Umbilical cord (tissue), 2 donors: ENCODE data around the gene KRTAP9-8. TPM values are rescaled to one million over a fixed set of nuclear protein-coding genes. Genes with fewer than 3 reads are reported as not detected.
"Not testable (repeated sequence)": the region's sequence is repeated elsewhere in the genome, so short reads cannot be mapped to it uniquely, and the experiment has no call there.

Source experiments
- DNase-seq: peaks from one replicate; pipeline ENCODE4 v3.0.0-alpha.2; 2015; ENCODE audit warnings: low spot score
- total RNA-seq: library from RNA; depleted of rRNA; stranded (reverse); fragments of >200 nt; gene quantifications from one replicate; pipeline ENCODE4 v1.2.3, GENCODE V29; 2014; ENCODE audit warnings: low replicate concordance; ENCODE audit not compliant: insufficient read depth

Gene KRTAP9-8, protein sequence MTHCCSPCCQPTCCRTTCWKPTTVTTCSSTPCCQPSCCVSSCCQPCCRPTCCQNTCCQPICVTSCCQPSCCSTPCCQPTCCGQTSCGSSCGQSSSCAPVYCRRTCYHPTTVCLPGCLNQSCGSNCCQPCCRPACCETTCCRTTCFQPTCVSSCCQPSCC
- not detected for total RNA-seq

DNA sequence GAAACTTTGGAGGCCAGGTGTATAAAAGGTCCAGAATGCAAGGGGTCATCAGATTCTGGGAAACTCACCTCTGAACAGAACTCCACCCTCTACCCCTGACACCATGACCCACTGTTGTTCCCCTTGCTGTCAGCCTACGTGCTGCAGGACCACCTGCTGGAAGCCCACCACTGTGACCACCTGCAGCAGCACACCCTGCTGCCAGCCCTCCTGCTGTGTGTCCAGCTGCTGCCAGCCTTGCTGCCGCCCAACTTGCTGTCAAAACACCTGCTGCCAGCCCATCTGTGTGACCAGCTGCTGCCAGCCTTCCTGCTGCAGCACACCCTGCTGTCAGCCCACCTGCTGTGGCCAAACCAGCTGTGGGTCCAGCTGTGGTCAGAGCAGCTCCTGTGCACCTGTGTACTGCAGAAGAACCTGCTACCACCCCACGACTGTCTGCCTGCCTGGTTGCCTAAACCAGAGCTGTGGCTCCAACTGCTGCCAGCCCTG, at the start of gene KRTAP9-8:
Gene KRTAP9-8, plus strand, starts transcription at position 51 of the 489 bp plus-strand sequence. Its CDS starts 53 bp downstream, at position 104.
- DNase-seq = not testable (repeated sequence)

DNA sequence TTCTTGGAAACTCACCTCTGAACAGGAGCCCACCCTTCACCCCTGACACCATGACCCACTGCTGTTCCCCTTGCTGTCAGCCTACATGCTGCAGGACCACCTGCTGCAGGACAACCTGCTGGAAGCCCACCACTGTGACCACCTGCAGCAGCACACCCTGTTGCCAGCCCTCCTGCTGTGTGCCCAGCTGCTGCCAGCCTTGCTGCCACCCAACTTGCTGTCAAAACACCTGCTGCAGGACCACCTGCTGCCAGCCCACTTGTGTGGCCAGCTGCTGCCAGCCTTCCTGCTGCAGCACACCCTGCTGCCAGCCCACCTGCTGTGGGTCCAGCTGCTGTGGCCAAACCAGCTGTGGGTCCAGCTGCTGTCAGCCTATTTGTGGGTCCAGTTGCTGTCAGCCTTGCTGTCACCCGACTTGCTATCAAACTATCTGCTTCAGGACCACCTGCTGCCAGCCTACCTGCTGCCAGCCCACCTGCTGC, 47.9 kb upstream of the KRTAP9-8 start, which contains the start of gene KRTAP9-1:
Gene KRTAP9-1, plus strand, starts transcription at position 51 of the 482 bp plus-strand sequence. Its CDS starts 0 bp downstream, at position 51.
- not testable (repeated sequence) for DNase-seq

DNA sequence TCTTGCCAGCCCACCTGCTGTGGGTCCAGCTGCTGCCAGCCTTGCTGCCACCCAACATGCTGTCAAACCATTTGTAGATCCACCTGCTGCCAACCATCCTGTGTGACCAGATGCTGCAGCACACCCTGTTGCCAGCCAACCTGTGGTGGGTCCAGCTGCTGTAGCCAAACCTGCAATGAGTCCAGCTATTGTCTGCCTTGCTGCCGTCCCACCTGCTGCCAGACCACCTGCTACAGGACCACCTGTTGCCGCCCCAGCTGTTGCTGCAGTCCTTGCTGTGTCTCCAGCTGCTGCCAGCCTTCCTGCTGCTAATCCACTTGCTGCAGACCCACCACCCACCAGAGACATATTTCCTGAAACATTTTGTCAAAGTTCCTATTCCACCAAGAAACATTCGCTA, 47.5 kb upstream of the KRTAP9-8 start:
- no peak for DNase-seq

DNA sequence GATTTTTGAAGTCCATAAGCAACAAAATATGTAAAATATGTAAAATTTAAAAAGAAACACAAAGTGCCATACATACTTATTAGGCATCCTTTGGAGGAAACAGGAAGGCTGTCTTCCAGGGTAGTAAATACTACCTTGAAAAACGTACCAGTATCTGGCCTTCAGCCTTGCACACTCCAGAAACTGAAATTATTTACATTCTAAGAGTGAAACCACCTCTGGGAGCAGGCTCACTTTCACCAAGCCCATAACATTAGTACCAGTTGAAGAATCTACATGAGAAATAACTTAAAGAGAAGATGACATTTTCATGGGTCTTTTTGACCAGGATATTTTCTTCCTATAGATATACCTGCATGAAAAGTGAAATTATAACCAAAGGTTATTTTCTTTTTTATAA, 41.7 kb upstream of the KRTAP9-8 start:
- DNase-seq = no peak

DNA sequence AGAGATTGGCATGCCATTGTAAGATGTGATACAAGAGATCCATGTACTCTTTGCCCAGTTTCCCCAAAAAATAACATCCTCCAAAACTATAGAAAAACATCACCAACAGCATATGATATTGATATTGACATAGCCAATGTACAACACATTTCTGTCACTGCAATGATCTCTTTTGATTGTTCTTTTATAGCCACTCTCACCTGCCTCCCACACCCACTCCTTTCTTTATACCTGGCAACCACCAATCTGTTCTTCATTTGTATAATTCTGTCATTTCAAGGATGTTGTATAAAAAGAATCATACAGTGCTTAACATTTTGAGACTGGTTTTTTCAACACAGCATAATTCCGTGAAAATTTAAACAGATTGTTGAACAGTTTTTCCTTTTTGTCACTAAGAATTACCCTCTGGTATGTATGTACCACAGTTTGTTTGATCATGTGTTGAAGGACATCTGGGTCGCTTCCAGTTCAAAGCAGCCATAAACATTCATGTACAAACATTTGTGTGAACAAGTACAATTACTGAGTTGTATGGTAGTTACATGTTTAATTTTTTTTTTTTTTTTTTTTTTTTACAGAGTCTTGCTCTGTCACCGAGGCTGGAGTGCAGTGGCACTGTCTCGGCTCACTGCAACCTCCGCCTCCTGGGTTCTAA, 38.2 kb upstream of the KRTAP9-8 start:
- DNase-seq = no peak

DNA sequence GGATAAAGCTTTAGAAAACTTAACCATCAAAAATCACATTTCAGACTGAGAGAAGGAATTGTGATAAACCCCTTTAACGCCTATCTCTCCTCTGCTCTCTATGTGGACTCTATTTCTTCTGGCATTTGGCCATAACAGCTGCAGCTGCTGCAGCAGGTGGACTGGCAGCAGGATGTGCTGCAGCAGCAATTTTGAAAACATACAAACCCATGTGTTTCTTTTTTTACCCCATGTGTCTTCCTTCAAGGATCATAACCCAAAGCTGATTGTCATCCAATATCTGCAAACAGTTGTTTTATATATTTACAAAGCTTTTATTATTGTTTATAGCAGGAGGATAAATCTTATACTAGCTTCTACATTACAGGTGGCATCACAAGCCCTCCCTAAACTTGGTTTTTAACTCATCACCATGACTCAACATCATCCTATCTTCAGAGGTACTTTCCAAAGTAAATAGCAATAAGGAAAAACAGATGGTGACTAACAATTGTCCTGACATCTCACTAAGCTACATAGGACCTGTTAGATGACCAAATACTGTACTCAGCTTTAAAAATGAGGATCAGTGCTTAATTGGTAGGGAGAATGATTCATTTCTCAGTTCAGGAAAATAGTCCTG, 25.8 kb upstream of the KRTAP9-8 start:
- no peak for DNase-seq

DNA sequence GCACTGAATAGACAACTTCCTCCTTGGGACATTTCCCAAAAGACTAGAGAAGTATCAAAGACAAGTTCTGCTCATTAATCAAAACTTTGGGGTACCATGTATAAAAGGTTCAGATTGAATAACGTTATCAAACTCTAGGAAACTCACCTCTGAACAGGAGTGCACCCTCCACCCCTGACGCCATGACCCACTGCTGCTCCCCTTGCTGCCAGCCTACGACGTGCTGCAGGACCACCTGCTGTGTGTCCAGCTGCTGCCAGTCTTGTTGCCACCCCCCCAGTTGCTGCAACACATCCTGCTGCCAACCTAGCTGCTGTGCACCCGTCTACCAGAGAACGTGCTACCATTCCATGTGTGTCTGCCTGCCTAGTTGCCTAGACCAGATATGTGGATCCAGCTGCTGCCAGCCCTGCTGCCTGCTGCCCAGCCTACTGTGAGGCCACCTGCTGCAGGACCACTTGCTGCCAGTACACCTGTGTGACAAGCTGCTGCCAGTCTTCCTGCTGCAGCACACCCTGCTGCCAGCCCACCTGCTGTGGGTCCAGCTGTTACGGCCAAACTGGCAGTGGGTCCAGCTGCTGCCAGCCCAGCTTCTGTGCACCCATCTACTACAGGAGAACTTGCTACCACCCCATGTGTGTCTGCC, 25.2 kb upstream of the KRTAP9-8 start:
- no peak for DNase-seq

DNA sequence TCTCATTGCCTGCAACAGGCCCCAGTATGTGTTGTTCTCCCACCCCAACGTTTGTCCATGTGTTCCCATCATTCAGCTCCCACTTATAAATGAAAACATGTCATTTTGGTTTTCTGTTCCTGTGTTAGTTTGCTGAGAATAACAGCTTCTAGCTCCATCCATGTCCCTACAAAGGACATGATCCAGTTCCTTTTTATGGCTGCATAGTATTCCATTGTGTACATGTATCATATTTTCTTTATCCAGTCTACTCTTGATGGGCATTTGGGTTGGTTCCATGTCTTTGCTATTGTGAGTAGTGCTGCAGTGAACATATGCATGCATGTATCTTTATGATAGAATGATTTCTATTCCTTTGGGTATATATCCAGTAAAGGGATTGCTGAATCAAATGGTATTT, 22.1 kb upstream of the KRTAP9-8 start:
- no peak for DNase-seq

DNA sequence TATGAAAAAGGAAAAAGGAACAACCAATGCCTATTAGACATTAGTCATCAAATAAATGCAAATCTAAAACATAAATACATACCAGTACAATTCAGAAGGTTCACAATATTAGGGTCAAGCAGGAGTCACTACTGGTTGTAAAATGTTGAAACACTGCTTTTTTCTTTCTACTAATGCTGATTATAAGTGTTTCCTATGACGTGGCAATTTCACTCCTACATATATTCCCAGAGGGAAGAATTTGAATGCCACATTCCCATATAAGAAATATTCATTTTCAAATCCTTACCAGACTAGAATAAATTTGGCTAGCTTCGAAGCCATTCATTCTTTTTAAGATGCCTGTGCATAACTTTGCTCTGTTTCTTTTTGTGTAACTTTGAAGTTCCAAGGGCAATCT, 14.0 kb upstream of the KRTAP9-8 start:
- DNase-seq = no peak

DNA sequence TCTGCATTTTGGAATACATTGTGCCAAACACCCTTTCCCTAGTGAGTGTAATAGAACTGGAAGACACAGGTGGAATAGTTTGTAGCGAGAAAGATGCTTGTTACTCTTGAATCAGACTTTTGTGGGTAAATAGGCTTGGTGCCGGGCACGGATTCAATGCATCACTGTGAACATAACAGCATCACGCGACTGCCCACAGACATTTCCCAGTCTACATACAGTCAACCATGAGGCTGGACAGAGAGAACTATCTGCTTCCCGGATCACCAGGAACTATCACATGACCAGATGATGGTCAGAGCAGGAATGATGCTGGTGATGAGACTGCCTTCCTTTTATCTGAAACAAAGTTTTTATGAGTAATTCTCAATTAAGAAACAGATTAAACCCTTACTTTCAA, 11.7 kb upstream of the KRTAP9-8 start:
- DNase-seq = no peak

DNA sequence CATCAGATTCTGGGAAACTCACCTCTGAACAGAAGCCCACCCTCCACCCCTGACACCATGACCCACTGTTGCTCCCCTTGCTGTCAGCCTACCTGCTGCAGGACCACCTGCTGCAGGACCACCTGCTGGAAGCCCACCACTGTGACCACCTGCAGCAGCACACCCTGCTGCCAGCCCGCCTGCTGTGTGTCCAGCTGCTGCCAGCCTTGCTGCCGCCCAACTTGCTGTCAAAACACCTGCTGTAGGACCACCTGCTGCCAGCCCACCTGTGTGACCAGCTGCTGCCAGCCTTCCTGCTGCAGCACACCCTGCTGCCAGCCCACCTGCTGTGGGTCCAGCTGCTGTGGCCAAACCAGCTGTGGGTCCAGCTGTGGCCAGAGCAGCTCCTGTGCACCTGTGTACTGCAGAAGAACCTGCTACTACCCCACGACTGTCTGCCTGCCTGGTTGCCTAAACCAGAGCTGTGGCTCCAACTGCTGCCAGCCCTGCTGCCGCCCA, 11.2 kb upstream of the KRTAP9-8 start, which contains the start of gene KRTAP9-2:
Gene KRTAP9-2, plus strand, starts transcription at position 51 of the 498 bp plus-strand sequence. Its CDS starts 7 bp downstream, at position 58.
- not testable (repeated sequence) for DNase-seq

DNA sequence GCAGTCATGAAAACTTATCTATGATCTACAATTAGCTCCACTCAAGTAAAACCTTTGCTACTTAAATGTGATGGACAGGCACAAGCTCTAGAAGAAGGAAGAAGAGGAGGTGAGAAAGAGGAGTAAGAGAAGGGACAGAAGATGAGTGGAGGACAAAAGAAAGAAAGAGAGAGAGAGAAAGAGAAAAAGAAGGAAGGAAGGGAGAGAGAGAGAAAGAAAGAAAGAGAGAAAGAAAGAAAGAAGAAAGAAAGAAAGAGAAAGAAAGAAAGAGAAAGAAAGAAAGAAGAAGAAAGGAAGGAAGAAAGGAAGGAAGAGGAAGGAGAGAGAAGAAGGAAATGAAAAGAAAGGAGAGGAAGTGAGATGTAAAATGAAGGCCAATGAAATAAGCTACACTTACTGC, 7.7 kb upstream of the KRTAP9-8 start:
- no peak for DNase-seq

DNA sequence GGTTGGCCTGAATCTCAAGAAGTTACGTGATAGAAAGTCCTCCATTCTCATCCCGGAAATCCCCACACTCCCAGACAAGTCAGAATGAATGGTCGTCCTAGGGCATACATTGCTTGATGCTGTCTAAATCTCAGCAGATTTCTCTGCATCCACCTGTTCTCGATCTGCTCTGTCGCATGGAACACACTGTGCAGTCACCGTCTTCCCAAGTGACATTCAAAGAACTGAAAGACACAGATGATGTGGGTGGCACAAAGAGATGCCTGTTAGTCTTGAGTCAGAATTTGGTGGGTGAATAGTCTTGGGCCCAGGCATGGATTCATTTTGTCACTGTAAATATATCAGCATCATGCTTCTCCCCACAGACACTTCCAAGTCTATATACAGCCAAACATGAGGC, 6.1 kb upstream of the KRTAP9-8 start:
- DNase-seq = no peak

DNA sequence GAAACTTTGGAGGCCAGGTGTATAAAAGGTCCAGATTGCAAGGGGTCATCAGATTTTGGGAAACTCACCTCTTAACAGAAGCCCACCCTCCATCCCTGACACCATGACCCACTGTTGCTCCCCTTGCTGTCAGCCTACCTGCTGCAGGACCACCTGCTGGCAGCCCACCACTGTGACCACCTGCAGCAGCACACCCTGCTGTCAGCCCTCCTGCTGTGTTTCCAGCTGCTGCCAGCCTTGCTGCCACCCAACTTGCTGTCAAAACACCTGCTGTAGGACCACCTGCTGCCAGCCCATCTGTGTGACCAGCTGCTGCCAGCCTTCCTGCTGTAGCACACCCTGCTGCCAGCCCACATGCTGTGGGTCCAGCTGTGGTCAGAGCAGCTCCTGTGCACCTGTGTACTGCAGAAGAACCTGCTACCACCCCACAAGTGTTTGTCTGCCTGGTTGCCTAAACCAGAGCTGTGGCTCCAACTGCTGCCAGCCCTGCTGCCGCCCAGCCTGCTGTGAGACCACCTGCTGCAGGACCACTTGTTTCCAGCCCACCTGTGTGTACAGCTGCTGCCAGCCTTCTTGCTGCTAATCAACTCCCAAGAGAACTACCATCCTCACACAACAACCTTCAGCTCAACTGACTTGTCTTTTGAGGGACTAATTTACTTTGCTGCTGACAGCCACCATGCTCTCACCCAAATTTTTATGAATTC, 5.2 kb upstream of the KRTAP9-8 start, which contains the start of gene KRTAP9-3:
Gene KRTAP9-3, plus strand, starts transcription at position 51 of the 707 bp plus-strand sequence. Its CDS starts 53 bp downstream, at position 104.
- DNase-seq = not testable (repeated sequence)

DNA sequence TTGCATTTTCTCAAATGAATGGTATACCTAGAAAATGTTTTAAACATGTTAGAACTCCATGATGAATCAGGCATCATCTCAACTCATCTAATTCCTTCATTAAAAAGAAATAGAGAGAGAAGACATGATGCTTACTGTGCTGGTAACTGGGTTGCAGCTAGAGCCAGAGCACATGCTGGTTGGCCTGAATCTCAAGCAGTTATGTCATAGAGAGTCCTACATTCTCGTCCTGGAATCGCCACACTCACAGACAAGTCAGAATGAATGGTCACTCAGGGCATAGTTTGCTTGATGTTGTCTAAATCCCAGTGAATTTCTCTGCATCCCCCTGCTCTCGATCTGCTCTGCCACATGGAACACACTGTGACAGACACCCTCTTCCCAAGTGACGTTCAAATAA, 683 bp upstream of the KRTAP9-8 start:
- not testable (repeated sequence) for DNase-seq

DNA sequence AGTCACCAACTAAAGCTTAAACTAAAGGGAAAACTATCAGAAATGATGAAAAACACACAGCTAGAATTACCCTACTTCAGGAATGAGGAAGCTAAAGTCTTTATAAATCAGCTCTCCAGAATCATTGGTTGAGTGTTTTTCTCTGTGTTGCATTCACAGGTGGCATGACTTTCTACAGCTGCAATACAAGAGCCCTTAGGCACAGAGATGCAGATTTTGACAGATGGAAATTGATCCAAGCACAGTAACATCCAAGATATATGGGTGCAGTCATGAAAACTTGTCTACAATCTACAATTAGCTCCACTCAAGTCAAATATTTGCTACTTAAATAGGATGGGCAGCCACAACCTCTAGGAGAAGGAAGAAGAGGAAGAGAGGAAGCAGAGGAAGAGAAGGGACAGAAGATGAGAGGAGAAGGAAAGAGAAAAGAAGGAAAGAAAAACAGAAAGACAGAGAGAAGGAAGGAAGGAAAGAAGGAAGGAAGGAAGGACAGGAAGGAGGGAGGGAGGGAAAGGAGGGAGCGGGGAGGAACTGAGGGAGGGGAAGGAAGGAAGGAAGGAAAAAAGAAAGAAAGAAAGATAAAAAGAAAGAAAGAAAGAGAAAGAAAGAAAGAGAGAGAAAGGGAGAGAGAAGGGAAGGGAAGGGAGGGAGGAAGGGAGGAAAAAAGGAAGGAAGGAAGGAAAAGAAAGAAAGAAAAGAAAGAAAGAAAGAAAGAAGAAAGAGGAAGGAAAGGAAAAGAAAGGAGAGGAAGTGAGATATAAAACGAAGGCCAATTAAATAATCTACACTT, 9.4 kb downstream of the KRTAP9-8 start:
- not testable (repeated sequence) for DNase-seq

DNA sequence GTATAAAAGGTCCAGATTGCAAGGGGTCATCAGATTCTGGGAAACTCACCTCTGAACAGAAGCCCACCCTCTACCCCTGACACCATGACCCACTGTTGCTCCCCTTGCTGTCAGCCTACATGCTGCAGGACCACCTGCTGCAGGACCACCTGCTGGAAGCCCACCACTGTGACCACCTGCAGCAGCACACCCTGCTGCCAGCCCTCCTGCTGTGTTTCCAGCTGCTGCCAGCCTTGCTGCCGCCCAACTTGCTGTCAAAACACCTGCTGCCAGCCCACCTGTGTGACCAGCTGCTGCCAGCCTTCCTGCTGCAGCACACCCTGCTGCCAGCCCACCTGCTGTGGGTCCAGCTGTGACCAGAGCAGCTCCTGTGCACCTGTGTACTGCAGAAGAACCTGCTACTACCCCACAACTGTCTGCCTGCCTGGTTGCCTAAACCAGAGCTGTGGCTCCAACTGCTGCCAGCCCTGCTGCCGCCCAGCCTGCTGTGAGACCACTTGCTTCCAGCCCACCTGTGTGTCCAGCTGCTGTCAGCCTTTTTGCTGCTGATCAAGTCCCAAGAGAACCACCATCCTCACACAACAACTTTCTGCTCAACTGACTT, 11.9 kb downstream of the KRTAP9-8 start, which contains the start of gene KRTAP9-4:
Gene KRTAP9-4, plus strand, starts transcription at position 51 of the 604 bp plus-strand sequence. Its CDS starts 34 bp downstream, at position 85.
- not testable (repeated sequence) for DNase-seq

DNA sequence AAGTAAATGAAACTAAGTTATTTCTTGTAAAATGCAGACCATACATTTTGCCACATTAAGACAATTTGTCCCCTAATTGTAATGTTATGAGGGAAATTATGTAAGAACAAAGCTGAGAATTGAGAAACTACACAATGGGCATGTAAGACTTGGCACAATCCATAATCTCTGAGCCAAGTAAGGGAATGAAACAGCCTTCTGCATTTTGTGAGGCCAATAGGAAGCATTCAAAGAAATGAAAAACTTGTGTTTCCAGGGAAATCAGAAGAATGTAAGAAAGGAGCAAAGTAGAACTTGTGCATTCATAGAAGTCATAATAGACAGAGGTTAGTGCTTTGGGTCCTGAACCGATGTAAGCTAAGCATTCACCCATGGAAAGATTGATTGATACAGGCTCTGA, 13.5 kb downstream of the KRTAP9-8 start:
- DNase-seq = no peak

DNA sequence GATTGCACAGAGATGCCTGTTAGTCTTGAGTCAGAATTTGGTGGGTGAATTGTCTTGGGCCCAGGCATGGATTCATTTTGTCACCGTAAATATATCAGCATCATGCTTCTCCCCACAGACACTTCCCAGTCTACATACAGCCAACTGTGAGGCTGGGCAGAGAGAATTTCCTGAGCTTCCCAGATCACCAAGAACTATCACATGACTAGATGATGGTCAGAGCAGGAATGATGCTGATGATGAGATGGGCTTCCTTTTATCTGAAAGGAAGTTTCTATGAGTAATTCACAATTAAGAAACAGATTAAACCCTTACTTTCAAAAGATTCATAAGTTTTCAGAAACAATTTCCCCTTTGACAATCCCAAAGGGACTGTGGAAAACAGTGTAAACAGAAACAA, 17.1 kb downstream of the KRTAP9-8 start:
- no peak for DNase-seq
